Measurements from ENCODE around the gene PSD4. TPM values are rescaled to one million over a fixed set of nuclear protein-coding genes. Genes with fewer than 3 reads are reported as not detected.

Gene PSD4
- total and polyA plus RNA-seq, 2 of the 4 experiments (the other 2 are of a cell fraction): 0.36 to 0.70 TPM

DNA sequence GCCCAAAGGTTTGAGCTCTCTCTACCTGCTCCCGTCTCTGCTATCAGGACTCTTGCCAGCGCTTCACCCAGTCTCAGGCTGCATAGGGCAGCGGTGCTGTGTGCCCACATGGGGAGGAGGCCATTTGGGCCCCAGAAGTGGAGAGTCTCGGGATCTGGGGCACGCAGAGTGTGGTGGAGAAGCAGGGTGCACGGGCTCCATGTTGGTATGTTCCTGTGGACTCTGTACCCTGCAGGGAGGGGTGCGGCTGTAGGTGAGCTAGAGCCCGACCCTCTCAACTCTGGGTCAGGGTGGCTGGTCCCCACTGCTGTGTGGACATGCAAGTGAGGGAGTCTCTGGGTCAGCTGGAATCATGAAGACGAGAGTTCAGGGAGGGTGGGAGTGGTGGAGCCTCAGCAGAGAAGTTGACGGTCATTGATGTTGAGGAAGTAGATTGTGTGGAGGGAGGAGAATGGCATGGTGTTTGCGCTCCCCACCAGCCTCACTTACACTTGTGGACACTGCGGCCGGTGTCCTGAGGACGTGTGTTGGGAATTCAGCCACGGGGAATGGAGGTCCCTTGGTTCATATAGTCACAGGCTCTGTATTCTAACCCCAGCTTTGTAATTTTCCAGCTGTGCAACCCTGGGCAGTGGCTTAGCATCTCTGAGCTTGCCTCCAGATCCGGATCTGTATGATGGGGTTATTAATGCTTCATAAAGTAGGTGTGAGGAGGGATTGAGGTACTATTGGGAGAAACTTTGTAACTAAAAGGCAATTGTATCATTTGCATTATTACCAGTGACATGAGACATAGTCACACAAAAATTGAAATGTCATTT is 840 bp upstream of the PSD4 start:
- CTCF ChIA-PET: no interaction called here

More for the DNA sequence above, 840 bp upstream of the PSD4 start:
- Histone ChIP-seq H3K9ac (ENCODE audit: low read depth, low read length) (no peak overlapping the region), H4K5ac (ENCODE audit: low read depth, low read length) (no peak overlapping the region), H2BK5ac (ENCODE audit: low read depth, low read length, poor library complexity, severe bottlenecking) (no peak overlapping the region), H2BK20ac (ENCODE audit: low read depth, low read length) (no peak overlapping the region), H3K27me3 (ENCODE audit: control insufficient read depth, insufficient read depth, low read length) (peaks cover 21% of the 10 kb centered on the region), H3K79me1 (ENCODE audit: low read depth in 1 of 2, low read length in 2 of 2) (no peaks in the 10 kb centered on the region), H3K27ac (ENCODE audit: insufficient read depth, low read length) (no peak overlapping the region), H3K4me2 (ENCODE audit: low read depth, low read length) (no peak overlapping the region), H2BK120ac (ENCODE audit: low read depth, low read length) (no peak overlapping the region), H3K4me1 (ENCODE audit: control insufficient read depth, insufficient read depth, low read length) (no peaks in the 10 kb centered on the region), H3K9me3 (ENCODE audit: control insufficient read depth, insufficient read depth, low read length) (no peaks in the 10 kb centered on the region), H3K18ac (ENCODE audit: low read depth, low read length) (no peak overlapping the region), H2AK5ac (ENCODE audit: low read depth, low read length) (no peak overlapping the region), H3K9me1 (ENCODE audit: insufficient read depth, low read length) (no peaks in the 10 kb centered on the region), H3K56ac (ENCODE audit: extremely low read depth, insufficient read depth, low read length) (no peak overlapping the region), H3K4me3 (ENCODE audit: insufficient read depth, low read depth, low read length) (no peak overlapping the region), H3K36me3 (ENCODE audit: control insufficient read depth, insufficient read depth, low read length) (no peaks in the 10 kb centered on the region), H2AFZ (replicated peaks; ENCODE audit: low read length, poor library complexity) (no peak overlapping the region), H4K91ac (ENCODE audit: insufficient read depth, low read depth, low read length) (no peak overlapping the region), H2BK15ac (ENCODE audit: low read depth, low read length) (no peak overlapping the region), H3K4ac (ENCODE audit: low read depth, low read length) (no peak overlapping the region), H3K23ac (ENCODE audit: low read depth, low read length) (no peak overlapping the region), H4K20me1 (ENCODE audit: insufficient read depth, low read length) (no peaks in the 10 kb centered on the region), H3K14ac (replicated peaks; ENCODE audit: low read depth, low read length) (no peak overlapping the region), H4K8ac (ENCODE audit: low read depth in 2 of 2, low read length in 2 of 2) (no peak overlapping the region), H2AK9ac (replicated peaks; ENCODE audit: low read depth, low read length, poor library complexity) (peak overlapping the region; percentile 28)
- TF ChIP-seq RCOR1 (IDR thresholded peaks at IDR 0.05; ENCODE audit: insufficient replicate concordance, low read length): no peak
- TF ChIP-seq BHLHE40 (IDR thresholded peaks at IDR 0.05; ENCODE audit: low read depth, low read length): no peak
- TF ChIP-seq FOS (IDR thresholded peaks at IDR 0.05; ENCODE audit: low read depth, low read length): no peak
- TF ChIP-seq NFE2L2 (IDR thresholded peaks at IDR 0.05; ENCODE audit: low read depth, low read length): no peak
- no peak for TF ChIP-seq CEBPB (IDR thresholded peaks at IDR 0.05; ENCODE audit: low read depth, low read length)
- TF ChIP-seq, protein P1, sequence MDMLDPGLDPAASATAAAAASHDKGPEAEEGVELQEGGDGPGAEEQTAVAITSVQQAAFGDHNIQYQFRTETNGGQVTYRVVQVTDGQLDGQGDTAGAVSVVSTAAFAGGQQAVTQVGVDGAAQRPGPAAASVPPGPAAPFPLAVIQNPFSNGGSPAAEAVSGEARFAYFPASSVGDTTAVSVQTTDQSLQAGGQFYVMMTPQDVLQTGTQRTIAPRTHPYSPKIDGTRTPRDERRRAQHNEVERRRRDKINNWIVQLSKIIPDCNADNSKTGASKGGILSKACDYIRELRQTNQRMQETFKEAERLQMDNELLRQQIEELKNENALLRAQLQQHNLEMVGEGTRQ (IDR thresholded peaks at IDR 0.05; ENCODE audit: low read depth, low read length): no peak
- no peak for TF ChIP-seq CHD1 (IDR thresholded peaks at IDR 0.05; ENCODE audit: low read depth, low read length)
- TF ChIP-seq POLR2A (IDR thresholded peaks at IDR 0.05; ENCODE audit: low read depth, low read length): no peak
- TF ChIP-seq RFX5 (IDR thresholded peaks at IDR 0.05; ENCODE audit: low read depth, low read length): no peak
- dilution Hi-C loops (cut with HindIII; ENCODE audit: low sequenced_read_pairs, unreplicated experiment) (no loop called here), intact Hi-C loops (cut with micrococcal nuclease) (no loop called here), in situ Hi-C loops (cut with MboI; ENCODE audit: low sequenced_read_pairs) (no loop called here)
- DNase-seq (no peak), ATAC-seq (ENCODE audit: low read depth) (no peak)
- no TSS peak for BruUV-seq (replicated peaks)
- WGBS, 2 experiments (ENCODE audit: extremely low coverage in 2 of 2, insufficient read length in 1 of 2): 68% methylated on average over 6 of the region's 16 CpGs; no CpG with 5 or more reads in 1 of the 2 experiments
- POLR2A ChIA-PET (ENCODE audit: unreplicated experiment): no interaction called here
